GM12878 (cell line): ENCODE measurements around the gene SMCP. TPM values are rescaled to one million over a fixed set of nuclear protein-coding genes. Genes with fewer than 3 reads are reported as not detected.

Experiments
- ATAC-seq: fragments of 200-7000 bp; cut with Tn5 transposase; 3 replicates; pipeline ENCODE4 v1.9.1; 2020; ENCODE audit warnings: mild to moderate bottlenecking, moderate library complexity
- BruUV-seq: library from RNA; stranded (reverse); fragments of 400-500 nt; replicated peaks from 2 replicates; lab custom pipeline; 2021; lab: Mats Ljungman, UMichigan
- CTCF ChIA-PET: fragments of 300-600 bp; sonication (Branson Sonifier 250); formaldehyde crosslinking; extraction: SDS; loops from one replicate; lab custom pipeline; 2021; ENCODE audit warnings: inconsistent platforms; lab: Yijun Ruan, JAX
- POLR2A ChIA-PET: fragments of 350-600 bp; formaldehyde crosslinking; extraction: SDS; loops from one replicate; lab custom pipeline; 2021; ENCODE audit warnings: inconsistent platforms; lab: Charles Lee
- RAD21 ChIA-PET: fragments of 300-600 bp; sonication (Branson Sonifier 250); formaldehyde crosslinking; loops from one replicate; lab custom pipeline; 2023; ENCODE audit warnings: antibody characterized with exemption; ENCODE audit not compliant: unreplicated experiment; lab: Charles Lee
- SMC1A ChIA-PET: fragments of 300-600 bp; sonication (Branson Sonifier 250); formaldehyde crosslinking; loops from one replicate; lab custom pipeline; 2023; ENCODE audit not compliant: unreplicated experiment, uncharacterized antibody; lab: Charles Lee
- DNase-seq: peaks from one replicate; pipeline ENCODE4 v3.0.0-alpha.2; 2011; ENCODE audit warnings: low read depth, low spot score
- FAIRE-seq: peaks from 3 replicates; lab custom pipeline; 2011; peaks lifted over from hg19 to GRCh38; lab: Jason Lieb, UNC
- H2AFZ ChIP-seq: 2 replicates; pipeline ENCODE4 v1.6.0; 2011; ENCODE audit warnings: low read depth, low read length, control low read depth; ENCODE audit not compliant: control insufficient read depth
- H3K27ac ChIP-seq: 2 replicates; pipeline ENCODE4 v1.5.1; 2011; ENCODE audit warnings: control low read depth; ENCODE audit not compliant: control insufficient read depth, insufficient read depth
- H3K27me3 ChIP-seq, 2 experiments: replicated peaks in 1 of 2; 2 replicates each; pipeline versions ENCODE4 v1.6.0 to v1.6.1; 2011; ENCODE audit warnings: low read length in 1 of 2; ENCODE audit not compliant: control insufficient read depth in 2 of 2, insufficient read depth in 2 of 2
- H3K36me3 ChIP-seq, 2 experiments: 2 replicates each; pipeline ENCODE4 v1.5.1; 2011; ENCODE audit warnings: low read length in 1 of 2; ENCODE audit not compliant: control insufficient read depth in 2 of 2, insufficient read depth in 2 of 2
- H3K4me1 ChIP-seq: 2 replicates; pipeline ENCODE4 v1.6.1; 2011; ENCODE audit warnings: mild to moderate bottlenecking, low read length, moderate library complexity, mixed read lengths; ENCODE audit not compliant: control insufficient read depth, insufficient read depth
- H3K4me2 ChIP-seq: 2 replicates; pipeline ENCODE4 v1.6.0; 2011; ENCODE audit warnings: control low read depth; ENCODE audit not compliant: control insufficient read depth, insufficient read depth
- H3K4me3 ChIP-seq: fragments of 200-600 bp; sonication (generic); 2 replicates; pipeline ENCODE4 v1.5.1; 2016
- H3K79me2 ChIP-seq: 2 replicates; pipeline ENCODE4 v1.6.0; 2011; ENCODE audit warnings: low read length; ENCODE audit not compliant: control insufficient read depth, insufficient read depth
- H3K9ac ChIP-seq: 2 replicates; pipeline ENCODE4 v1.8.0; 2011; ENCODE audit warnings: low read length, control low read depth, mixed read lengths; ENCODE audit not compliant: control insufficient read depth, insufficient read depth
- H3K9me3 ChIP-seq: replicated peaks from 3 replicates; pipeline ENCODE4 v1.5.1; 2011; ENCODE audit warnings: mild to moderate bottlenecking, low read length; ENCODE audit not compliant: control insufficient read depth, insufficient read depth
- H4K20me1 ChIP-seq: 2 replicates; pipeline ENCODE4 v1.6.0; 2011; ENCODE audit not compliant: control insufficient read depth, insufficient read depth
- BHLHE40 ChIP-seq, 2 experiments: fragments of 450-650 bp in 1 of 2; IDR thresholded peaks; 2 replicates each; pipeline ENCODE4 v1.6.1; 2011 to 2017; ENCODE audit warnings: low read depth in 2 of 2, borderline replicate concordance in 1 of 2, improper control_type of control experiment in 1 of 2, low read length in 1 of 2, mild to moderate bottlenecking in 1 of 2
- BRCA1 ChIP-seq: IDR thresholded peaks from 2 replicates; pipeline ENCODE4 v1.6.1; 2011; ENCODE audit warnings: low read depth, low read length, improper control_type of control experiment
- DPF2 ChIP-seq: fragments of 450-650 bp; IDR thresholded peaks from 2 replicates; pipeline ENCODE4 v1.6.1; 2017; ENCODE audit warnings: mild to moderate bottlenecking
- EZH2 ChIP-seq: IDR thresholded peaks from 2 replicates; pipeline ENCODE4 v1.6.1; 2012; ENCODE audit warnings: low read depth, mild to moderate bottlenecking, control low read depth, inconsistent platforms, low read length, borderline replicate concordance; ENCODE audit not compliant: control insufficient read depth
- IRF3 ChIP-seq: fragments of 450-650 bp; IDR thresholded peaks from 2 replicates; pipeline ENCODE4 v1.6.1; 2014; ENCODE audit warnings: mild to moderate bottlenecking
- JUNB ChIP-seq: IDR thresholded peaks from 2 replicates; pipeline ENCODE4 v1.6.1; 2016; ENCODE audit warnings: antibody characterized with exemption, mild to moderate bottlenecking
- JUND ChIP-seq: IDR thresholded peaks from 2 replicates; pipeline ENCODE4 v1.6.1; 2012; ENCODE audit warnings: low read depth, mild to moderate bottlenecking, low read length, improper control_type of control experiment, moderate library complexity
- NFXL1 ChIP-seq: fragments of 450-650 bp; IDR thresholded peaks from 2 replicates; pipeline ENCODE4 v1.6.1; 2017; ENCODE audit warnings: antibody characterized with exemption, mild to moderate bottlenecking, borderline replicate concordance
- NR2C2 ChIP-seq: IDR thresholded peaks from 2 replicates; pipeline ENCODE4 v1.6.1; 2011; ENCODE audit warnings: borderline replicate concordance, low read depth; ENCODE audit not compliant: control insufficient read depth, insufficient read length
- NR2F1 ChIP-seq: fragments of 450-650 bp; conservative IDR thresholded peaks from 2 replicates; pipeline ENCODE4 v1.6.1; 2017; ENCODE audit warnings: mild to moderate bottlenecking
- NRF1 ChIP-seq: conservative IDR thresholded peaks from 2 replicates; pipeline ENCODE4 v1.6.1; 2011; ENCODE audit warnings: mild to moderate bottlenecking, low read depth, low read length, improper control_type of control experiment
- RCOR1 ChIP-seq: conservative IDR thresholded peaks from 2 replicates; pipeline ENCODE4 v1.6.1; 2012; ENCODE audit warnings: low read depth, low read length, improper control_type of control experiment
- SMAD5 ChIP-seq: IDR thresholded peaks from 2 replicates; pipeline ENCODE4 v1.6.1; 2016; ENCODE audit warnings: antibody characterized with exemption, low read depth
- ZNF687 ChIP-seq: fragments of 450-650 bp; IDR thresholded peaks from 2 replicates; pipeline ENCODE4 v1.6.1; 2017; ENCODE audit warnings: mild to moderate bottlenecking, moderate library complexity
- WGBS: methylation state at CpG from one replicate; pipeline ENCODE4 v1.1.6; 2016; ENCODE audit warnings: low lambda C conversion rate; ENCODE audit not compliant: insufficient replicate concordance, insufficient coverage; ENCODE audit errors: missing lambda C conversion rate; 5-methylcytosine and 5-hydroxymethylcytosine counted together
- in situ Hi-C: fragments of 300-500 bp; cut with MboI; formaldehyde crosslinking; loops from 9 replicates; pipeline ENCODE4 v1.14.3; 2018; ENCODE audit warnings: mixed read lengths
- intact Hi-C: fragments of 100-400 bp; cut with micrococcal nuclease; formaldehyde crosslinking; loops from one replicate; pipeline ENCODE4 v1.14.2; 2022; ENCODE audit not compliant: unreplicated experiment
- polyA plus RNA-seq, 11 experiments: library from polyadenylated mRNA; depleted of rRNA in 4 of 11; unstranded in 6 of 11; stranded (reverse) in 5 of 11; fragments of >200 nt; fragmentation: Nextera tagmentation in 4 of 11; fragmentation: Illumina TruSeq in 1 of 11; extraction: Ambion mirVana in 4 of 11; extraction: Trizol in 1 of 11; gene quantifications; 1 replicate in 1 of 11; 2 replicates in 10 of 11; pipeline versions ENCODE4 v1.2.1 to v1.2.3, GENCODE V29; 2011 to 2016; ENCODE audit warnings: inconsistent platforms in 2 of 11, missing spikeins in 2 of 11, low read depth in 1 of 11
- total RNA-seq, 4 experiments: library from RNA; depleted of rRNA in 3 of 4; stranded (reverse); fragments of >200 nt in 3 of 4; fragmentation: Illumina TruSeq in 1 of 4; extraction: Trizol in 1 of 4; gene quantifications; 2 replicates each; pipeline versions ENCODE4 v1.2.1 to v1.2.3, GENCODE V29; 2013 to 2021
- TF ChIP-seq, protein P1 (sequence below): IDR thresholded peaks from 2 replicates; pipeline ENCODE4 v1.6.1; 2012; ENCODE audit warnings: low read depth, low read length, improper control_type of control experiment
- TF ChIP-seq, protein P2 (sequence below): fragments of 450-650 bp; formaldehyde crosslinking; IDR thresholded peaks from 2 replicates; pipeline ENCODE4 v1.5.0; 2022; ENCODE audit warnings: mild to moderate bottlenecking, missing genetic modification characterization

Gene SMCP
- total and polyA plus RNA-seq, 10 of the 15 experiments (the other 5 are each of a cell fraction or from before 2014, with no cell fraction given) = 0.16 to 0.69 (median 0.27) TPM; not detected in 7

GRCh38 chr1:152876827-152877226, 1.3 kb upstream of the SMCP start:
- H3K79me2 ChIP-seq = no peaks in the 10 kb centered on the region
- intact Hi-C loops (loop anchor here (10.0 kb wide), 1 partner anchor 158 kb away; the partner anchor contains the start of gene SPRR1B), in situ Hi-C loops (loop anchor here (10.0 kb wide), 1 partner anchor 318 kb away; no protein-coding TSS in a partner anchor)
- no peak overlapping the region for H3K4me3 ChIP-seq
- no peaks in the 10 kb centered on the region for H4K20me1 ChIP-seq
- no peak for FAIRE-seq
- no peak for ATAC-seq
- no peaks in the 10 kb centered on the region for H3K9me3 ChIP-seq
- H3K36me3 ChIP-seq = no peaks in the 10 kb centered on the region
- ChIA-PET CTCF (interaction anchor here (2.3 to 4.3 kb wide), 3 partner anchors 11 to 316 kb away, joined by 9 to 38 read pairs (median 29); no protein-coding TSS in a partner anchor), RAD21 (interaction anchor here (1.3 to 1.9 kb wide), 2 partner anchors 33 to 49 kb away, joined by 3 to 10 read pairs; no protein-coding TSS in a partner anchor), POLR2A (no interaction called here), SMC1A (interaction anchor here (2.3 kb wide), 1 partner anchor 49 kb away, joined by 9 read pairs; no protein-coding TSS in a partner anchor)
- no peak for DNase-seq
- WGBS = 0% methylated on average over 1 of the region's 1 CpG
- BruUV-seq = no TSS peak
- H3K27me3 ChIP-seq = no peaks in the 10 kb centered on the region
- H3K9ac ChIP-seq = no peak overlapping the region
- no peak overlapping the region for H3K27ac ChIP-seq
- H3K4me2 ChIP-seq = no peak overlapping the region
- no peak overlapping the region for H2AFZ ChIP-seq
- peaks cover 26% of the 10 kb centered on the region for H3K4me1 ChIP-seq
- TF ChIP-seq JUNB (no peak), NRF1 (no peak), JUND (no peak), BHLHE40 (IDR thresholded peaks at IDR 0.05; ENCODE audit: borderline replicate concordance in 1 of 2, low read depth in 2 of 2, low read length in 1 of 2) (no peak), BRCA1 (no peak), NFXL1 (no peak), ZNF687 (no peak), IRF3 (no peak), DPF2 (no peak), NR2C2 (no peak), NR2F1 (no peak), RCOR1 (no peak), SMAD5 (no peak), EZH2 (no peak)
- TF ChIP-seq, protein P1, sequence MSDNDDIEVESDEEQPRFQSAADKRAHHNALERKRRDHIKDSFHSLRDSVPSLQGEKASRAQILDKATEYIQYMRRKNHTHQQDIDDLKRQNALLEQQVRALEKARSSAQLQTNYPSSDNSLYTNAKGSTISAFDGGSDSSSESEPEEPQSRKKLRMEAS = no peak
- TF ChIP-seq, protein P2, sequence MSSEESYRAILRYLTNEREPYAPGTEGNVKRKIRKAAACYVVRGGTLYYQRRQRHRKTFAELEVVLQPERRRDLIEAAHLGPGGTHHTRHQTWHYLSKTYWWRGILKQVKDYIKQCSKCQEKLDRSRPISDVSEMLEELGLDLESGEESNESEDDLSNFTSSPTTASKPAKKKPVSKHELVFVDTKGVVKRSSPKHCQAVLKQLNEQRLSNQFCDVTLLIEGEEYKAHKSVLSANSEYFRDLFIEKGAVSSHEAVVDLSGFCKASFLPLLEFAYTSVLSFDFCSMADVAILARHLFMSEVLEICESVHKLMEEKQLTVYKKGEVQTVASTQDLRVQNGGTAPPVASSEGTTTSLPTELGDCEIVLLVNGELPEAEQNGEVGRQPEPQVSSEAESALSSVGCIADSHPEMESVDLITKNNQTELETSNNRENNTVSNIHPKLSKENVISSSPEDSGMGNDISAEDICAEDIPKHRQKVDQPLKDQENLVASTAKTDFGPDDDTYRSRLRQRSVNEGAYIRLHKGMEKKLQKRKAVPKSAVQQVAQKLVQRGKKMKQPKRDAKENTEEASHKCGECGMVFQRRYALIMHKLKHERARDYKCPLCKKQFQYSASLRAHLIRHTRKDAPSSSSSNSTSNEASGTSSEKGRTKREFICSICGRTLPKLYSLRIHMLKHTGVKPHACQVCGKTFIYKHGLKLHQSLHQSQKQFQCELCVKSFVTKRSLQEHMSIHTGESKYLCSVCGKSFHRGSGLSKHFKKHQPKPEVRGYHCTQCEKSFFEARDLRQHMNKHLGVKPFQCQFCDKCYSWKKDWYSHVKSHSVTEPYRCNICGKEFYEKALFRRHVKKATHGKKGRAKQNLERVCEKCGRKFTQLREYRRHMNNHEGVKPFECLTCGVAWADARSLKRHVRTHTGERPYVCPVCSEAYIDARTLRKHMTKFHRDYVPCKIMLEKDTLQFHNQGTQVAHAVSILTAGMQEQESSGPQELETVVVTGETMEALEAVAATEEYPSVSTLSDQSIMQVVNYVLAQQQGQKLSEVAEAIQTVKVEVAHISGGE (CRISPR knock-in tag) = no peak
